Measurements from ENCODE around the gene CTNNA3.

CTNNA3 gene

GRCh38 chr10:66555061-66555460, 1140.9 kb downstream of the CTNNA3 start:
- TF ChIP-seq CTCF (IDR thresholded peaks at IDR 0.05; ENCODE audit: insufficient read depth, low read length, poor library complexity, severe bottlenecking) (no peak), EZH2phosphoT487 (conservative IDR thresholded peaks at IDR 0.05; ENCODE audit: low read length) (no peak)
- no peaks in the 10 kb centered on the region for H3K36me3 ChIP-seq (ENCODE audit: low read length)

GRCh38 chr10:66552331-66552730, 1143.7 kb downstream of the CTNNA3 start:
- H3K79me2 ChIP-seq (ENCODE audit: insufficient read depth, low read length) = no peaks in the 10 kb centered on the region
- no peak for TF ChIP-seq CTCF (IDR thresholded peaks at IDR 0.05; ENCODE audit: insufficient read depth, low read length, poor library complexity, severe bottlenecking)
- TF ChIP-seq EZH2phosphoT487 (conservative IDR thresholded peaks at IDR 0.05; ENCODE audit: low read length) = no peak
- H3K9me2 ChIP-seq (replicated peaks; ENCODE audit: insufficient read depth, low read length) = no peaks in the 10 kb centered on the region
- no peak overlapping the region for H3K9ac ChIP-seq (ENCODE audit: low read length)
- no peaks in the 10 kb centered on the region for H3F3A ChIP-seq (ENCODE audit: insufficient read depth)
- no peak overlapping the region for H3K4me2 ChIP-seq (ENCODE audit: low read depth, low read length, poor library complexity, severe bottlenecking)
- no peak overlapping the region for H2AFZ ChIP-seq (ENCODE audit: low read depth, low read length, severe bottlenecking)
- H3K27me3 ChIP-seq (ENCODE audit: low read length) = no peaks in the 10 kb centered on the region
- H3K36me3 ChIP-seq (ENCODE audit: low read length) = no peaks in the 10 kb centered on the region
- H3K4me3 ChIP-seq (ENCODE audit: insufficient read depth, low read length, poor library complexity, severe bottlenecking) = no peak overlapping the region
- no peaks in the 10 kb centered on the region for H4K20me1 ChIP-seq (ENCODE audit: low read depth, low read length)
- no peak overlapping the region for H3K27ac ChIP-seq (ENCODE audit: low read depth, low read length)
- H3K9me3 ChIP-seq (ENCODE audit: insufficient read depth, low read length) = no peaks in the 10 kb centered on the region

More at GRCh38 chr10:66555061-66555460, 1140.9 kb downstream of the CTNNA3 start:
- Histone ChIP-seq H3K79me2 (ENCODE audit: insufficient read depth, low read length) (no peaks in the 10 kb centered on the region), H3K4me3 (ENCODE audit: insufficient read depth, low read length, poor library complexity, severe bottlenecking) (no peak overlapping the region), H3K9me3 (ENCODE audit: insufficient read depth, low read length) (no peaks in the 10 kb centered on the region), H4K20me1 (ENCODE audit: low read depth, low read length) (no peaks in the 10 kb centered on the region), H3K9ac (ENCODE audit: low read length) (no peak overlapping the region), H3K27ac (ENCODE audit: low read depth, low read length) (no peak overlapping the region), H2AFZ (ENCODE audit: low read depth, low read length, severe bottlenecking) (no peak overlapping the region), H3K4me2 (ENCODE audit: low read depth, low read length, poor library complexity, severe bottlenecking) (no peak overlapping the region), H3K9me2 (replicated peaks; ENCODE audit: insufficient read depth, low read length) (no peaks in the 10 kb centered on the region), H3F3A (ENCODE audit: insufficient read depth) (no peaks in the 10 kb centered on the region), H3K27me3 (ENCODE audit: low read length) (no peaks in the 10 kb centered on the region)

- no peak overlapping the region for H2AFZ ChIP-seq (ENCODE audit: low read depth, low read length, severe bottlenecking)
- no peak for TF ChIP-seq CTCF (IDR thresholded peaks at IDR 0.05; ENCODE audit: insufficient read depth, low read length, poor library complexity, severe bottlenecking)
- TF ChIP-seq EZH2phosphoT487 (conservative IDR thresholded peaks at IDR 0.05; ENCODE audit: low read length) = no peak
- H3F3A ChIP-seq (ENCODE audit: insufficient read depth) = no peaks in the 10 kb centered on the region
- no peaks in the 10 kb centered on the region for H3K36me3 ChIP-seq (ENCODE audit: low read length)
- H3K9me3 ChIP-seq (ENCODE audit: insufficient read depth, low read length) = no peaks in the 10 kb centered on the region
- H3K4me2 ChIP-seq (ENCODE audit: low read depth, low read length, poor library complexity, severe bottlenecking) = no peak overlapping the region
- H3K9me2 ChIP-seq (replicated peaks; ENCODE audit: insufficient read depth, low read length) = no peaks in the 10 kb centered on the region
- H3K27ac ChIP-seq (ENCODE audit: low read depth, low read length) = no peak overlapping the region
- no peaks in the 10 kb centered on the region for H4K20me1 ChIP-seq (ENCODE audit: low read depth, low read length)
- H3K9ac ChIP-seq (ENCODE audit: low read length) = no peak overlapping the region
- no peak overlapping the region for H3K4me3 ChIP-seq (ENCODE audit: insufficient read depth, low read length, poor library complexity, severe bottlenecking)
- no peaks in the 10 kb centered on the region for H3K79me2 ChIP-seq (ENCODE audit: insufficient read depth, low read length)
- no peaks in the 10 kb centered on the region for H3K27me3 ChIP-seq (ENCODE audit: low read length)
These were observed 1145.6 kb downstream of the CTNNA3 start for GRCh38 chr10:66550351-66550750.
